HTERT RPE-1 (cell line): ENCODE data around the gene PC.

Experiments
- in situ Hi-C: fragments of 300-500 bp; cut with MboI; formaldehyde crosslinking; loops from 4 replicates; pipeline ENCODE4 v1.14.3; 2020; ENCODE audit warnings: low sequenced_read_pairs

PC gene

DNA sequence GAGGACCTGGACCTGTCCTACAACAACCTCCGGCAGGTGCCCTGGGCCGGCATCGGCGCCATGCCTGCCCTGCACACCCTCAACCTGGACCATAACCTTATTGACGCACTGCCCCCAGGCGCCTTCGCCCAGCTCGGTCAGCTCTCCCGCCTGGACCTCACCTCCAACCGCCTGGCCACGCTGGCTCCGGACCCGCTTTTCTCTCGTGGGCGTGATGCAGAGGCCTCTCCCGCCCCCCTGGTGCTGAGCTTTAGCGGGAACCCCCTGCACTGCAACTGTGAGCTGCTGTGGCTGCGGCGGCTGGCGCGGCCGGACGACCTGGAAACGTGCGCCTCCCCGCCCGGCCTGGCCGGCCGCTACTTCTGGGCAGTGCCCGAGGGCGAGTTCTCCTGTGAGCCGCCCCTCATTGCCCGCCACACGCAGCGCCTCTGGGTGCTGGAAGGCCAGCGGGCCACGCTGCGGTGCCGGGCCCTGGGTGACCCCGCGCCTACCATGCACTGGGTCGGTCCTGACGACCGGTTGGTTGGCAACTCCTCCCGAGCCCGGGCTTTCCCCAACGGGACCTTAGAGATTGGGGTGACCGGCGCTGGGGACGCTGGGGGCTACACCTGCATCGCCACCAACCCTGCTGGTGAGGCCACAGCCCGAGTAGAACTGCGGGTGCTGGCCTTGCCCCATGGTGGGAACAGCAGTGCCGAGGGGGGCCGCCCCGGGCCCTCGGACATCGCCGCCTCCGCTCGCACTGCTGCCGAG lies 99.8 kb downstream of the PC start:
- in situ Hi-C loops, result no loop called here

DNA sequence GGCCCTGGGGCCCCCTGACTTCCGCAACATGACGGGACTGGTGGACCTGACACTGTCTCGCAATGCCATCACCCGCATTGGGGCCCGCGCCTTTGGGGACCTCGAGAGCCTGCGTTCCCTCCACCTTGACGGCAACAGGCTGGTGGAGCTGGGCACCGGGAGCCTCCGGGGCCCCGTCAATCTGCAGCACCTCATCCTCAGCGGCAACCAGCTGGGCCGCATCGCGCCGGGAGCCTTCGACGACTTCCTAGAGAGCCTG lies 100.3 kb downstream of the PC start:
- in situ Hi-C loops, result no loop called here

DNA sequence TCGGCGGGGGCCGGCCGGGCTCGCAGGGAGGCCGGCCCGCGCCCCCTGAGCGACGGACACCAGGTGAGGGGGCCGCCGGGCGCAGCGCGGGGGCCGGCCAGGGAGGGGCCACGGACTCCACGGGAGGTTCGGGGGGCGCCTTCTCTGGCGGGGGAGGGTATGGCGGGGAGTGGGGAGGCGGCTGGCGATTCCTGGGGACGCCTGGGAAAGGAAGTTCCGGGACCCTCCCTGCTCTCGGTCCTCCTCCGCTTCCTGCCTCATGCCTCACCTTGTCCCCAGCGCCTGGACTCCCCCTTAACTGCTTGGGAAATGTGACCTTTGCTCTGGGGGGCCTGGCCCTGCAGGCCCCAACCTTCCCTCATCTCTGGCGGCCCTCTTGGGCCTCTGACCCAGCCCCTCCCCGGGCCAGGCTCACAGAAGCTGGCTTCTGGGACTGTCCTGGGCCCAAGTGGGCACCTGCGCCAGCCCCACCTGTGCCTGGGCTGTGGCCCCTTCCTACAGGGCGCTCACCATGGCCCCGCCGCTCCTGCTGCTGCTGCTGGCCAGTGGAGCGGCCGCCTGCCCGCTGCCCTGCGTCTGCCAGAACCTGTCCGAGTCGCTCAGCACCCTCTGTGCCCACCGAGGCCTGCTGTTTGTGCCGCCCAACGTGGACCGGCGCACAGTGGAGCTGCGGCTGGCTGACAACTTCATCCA lies 100.8 kb downstream of the PC start:
- in situ Hi-C loops, result no loop called here

DNA sequence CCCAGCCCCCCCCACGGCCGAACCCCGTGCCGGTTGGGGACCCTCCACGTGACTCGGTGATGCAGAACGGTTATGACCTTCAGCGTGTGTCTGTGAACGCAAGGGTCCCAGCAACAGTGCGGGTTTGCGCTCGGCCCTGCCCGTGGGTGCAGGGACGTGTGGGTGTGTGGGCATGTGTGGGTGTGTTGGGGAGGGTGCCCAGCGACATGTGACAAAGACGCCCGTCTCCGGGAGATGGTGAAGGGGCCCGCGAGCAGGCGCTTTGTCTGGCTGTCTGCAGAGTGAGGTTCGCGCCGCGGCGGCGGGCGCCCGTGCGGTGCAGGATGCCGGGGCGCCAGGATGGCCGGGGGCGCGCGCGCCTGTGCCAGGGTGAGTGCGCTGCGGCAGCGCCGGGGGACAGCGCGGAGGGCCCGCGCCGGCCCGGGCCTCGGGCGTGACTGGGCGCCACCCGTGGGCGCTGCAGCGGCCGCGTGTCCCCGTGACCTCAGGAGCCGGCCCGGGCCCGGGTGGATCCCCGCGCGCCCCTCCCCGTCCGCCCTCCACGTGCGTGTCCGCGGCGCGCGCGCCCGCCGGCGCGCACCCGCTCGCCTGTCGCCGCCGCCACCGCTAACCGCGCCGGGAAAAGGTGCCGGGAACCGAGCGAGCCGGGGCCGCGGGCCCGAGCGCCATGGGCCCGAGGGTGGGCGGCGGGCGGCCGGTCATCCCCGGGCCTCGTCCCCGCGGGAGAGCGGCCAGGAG lies 101.5 kb downstream of the PC start, which contains the start of gene LRFN4:
Gene LRFN4, plus strand, starts transcription at position 569 of the 738 bp plus-strand sequence. CDS start 681 bp downstream, outside the sequence.
- in situ Hi-C loops, result no loop called here

DNA sequence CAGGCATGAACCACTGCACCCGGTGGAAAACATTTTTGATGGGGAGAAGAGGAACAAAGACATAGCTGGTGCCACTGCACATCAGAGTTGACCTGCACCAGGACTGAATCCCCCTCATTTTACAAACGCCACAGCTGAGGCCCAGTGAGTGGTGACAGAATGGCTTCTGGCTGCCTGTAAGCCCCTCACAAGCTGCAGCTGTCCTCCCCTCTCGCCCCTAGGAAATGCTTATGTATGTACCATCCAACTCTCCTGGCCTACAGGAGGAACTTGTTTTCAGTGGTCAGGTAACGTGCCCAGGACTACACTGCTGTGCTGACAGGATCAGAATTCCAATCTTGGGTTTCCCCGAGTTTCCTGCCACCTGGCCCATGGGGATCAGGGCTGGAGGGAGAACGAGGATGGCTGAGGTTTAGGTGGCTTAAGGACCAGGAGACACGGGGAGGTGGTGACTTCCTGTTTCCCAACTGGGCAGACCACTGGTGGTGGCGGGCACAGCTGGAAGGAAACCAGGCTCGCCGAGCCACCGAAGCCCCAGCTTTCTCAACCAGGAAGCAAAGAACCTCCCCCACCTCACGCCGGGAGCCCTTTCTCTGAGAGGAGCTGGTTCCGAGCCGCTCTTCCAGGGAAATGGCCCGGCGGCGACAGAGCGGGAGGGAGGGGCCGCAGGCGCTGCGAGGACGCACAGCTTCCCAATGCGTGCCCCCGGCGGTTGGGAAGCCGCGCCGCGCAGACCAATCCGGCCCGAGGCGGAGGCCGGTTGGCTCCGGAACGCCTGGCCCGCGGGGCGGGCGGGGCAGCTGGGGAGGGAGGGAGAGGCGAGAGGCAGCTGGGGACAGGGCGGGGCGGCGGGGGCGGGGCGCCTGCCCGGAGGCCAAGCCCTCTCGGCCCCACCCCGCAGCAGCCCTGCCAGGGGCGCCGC lies 102.3 kb downstream of the PC start:
- in situ Hi-C loops, result no loop called here

DNA sequence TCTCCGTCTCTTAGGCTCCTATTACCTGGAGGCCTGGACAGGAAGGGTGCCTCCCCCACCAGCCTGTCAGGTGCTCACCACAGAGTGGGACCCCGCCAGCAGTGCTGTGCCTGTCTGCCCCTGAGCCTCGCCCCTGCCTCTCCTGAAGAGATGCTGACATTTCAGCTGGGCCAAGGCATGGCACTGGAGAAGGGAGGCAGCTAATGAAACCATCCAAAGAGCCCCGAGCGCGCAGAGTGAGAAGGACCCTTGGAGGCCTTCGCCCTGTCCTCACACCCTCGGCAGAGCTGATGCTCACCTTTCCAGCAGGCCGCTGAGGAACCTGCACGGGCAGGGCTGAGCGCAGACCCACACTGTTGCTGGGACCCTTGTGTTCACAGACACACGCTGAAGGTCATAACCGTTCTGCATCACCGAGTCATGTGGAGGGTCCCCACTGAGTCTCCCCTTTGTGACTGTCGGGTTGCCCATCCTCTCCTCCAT lies 103.4 kb downstream of the PC start:
- in situ Hi-C loops, result no loop called here

DNA sequence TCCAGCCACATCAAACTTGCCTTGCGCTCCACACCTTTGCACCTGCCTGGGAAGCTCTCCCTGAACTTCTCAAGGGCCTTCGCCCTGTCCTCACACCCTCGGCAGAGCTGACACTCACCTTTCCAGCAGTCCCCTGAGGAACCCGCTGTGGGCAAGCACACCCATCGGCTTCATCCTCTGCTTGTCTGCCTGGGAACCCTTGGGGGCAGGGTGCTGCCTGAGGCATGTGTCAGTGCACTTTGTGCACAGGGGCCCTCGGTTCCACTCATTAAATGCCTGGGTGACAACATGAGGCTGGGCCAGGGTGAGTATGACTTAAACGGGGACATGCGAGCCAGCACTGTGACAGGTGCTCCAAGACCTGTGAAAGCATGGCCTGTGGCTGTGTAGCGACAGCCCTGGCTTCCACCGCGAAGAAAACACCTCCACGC lies 103.9 kb downstream of the PC start:
- in situ Hi-C loops, result no loop called here

DNA sequence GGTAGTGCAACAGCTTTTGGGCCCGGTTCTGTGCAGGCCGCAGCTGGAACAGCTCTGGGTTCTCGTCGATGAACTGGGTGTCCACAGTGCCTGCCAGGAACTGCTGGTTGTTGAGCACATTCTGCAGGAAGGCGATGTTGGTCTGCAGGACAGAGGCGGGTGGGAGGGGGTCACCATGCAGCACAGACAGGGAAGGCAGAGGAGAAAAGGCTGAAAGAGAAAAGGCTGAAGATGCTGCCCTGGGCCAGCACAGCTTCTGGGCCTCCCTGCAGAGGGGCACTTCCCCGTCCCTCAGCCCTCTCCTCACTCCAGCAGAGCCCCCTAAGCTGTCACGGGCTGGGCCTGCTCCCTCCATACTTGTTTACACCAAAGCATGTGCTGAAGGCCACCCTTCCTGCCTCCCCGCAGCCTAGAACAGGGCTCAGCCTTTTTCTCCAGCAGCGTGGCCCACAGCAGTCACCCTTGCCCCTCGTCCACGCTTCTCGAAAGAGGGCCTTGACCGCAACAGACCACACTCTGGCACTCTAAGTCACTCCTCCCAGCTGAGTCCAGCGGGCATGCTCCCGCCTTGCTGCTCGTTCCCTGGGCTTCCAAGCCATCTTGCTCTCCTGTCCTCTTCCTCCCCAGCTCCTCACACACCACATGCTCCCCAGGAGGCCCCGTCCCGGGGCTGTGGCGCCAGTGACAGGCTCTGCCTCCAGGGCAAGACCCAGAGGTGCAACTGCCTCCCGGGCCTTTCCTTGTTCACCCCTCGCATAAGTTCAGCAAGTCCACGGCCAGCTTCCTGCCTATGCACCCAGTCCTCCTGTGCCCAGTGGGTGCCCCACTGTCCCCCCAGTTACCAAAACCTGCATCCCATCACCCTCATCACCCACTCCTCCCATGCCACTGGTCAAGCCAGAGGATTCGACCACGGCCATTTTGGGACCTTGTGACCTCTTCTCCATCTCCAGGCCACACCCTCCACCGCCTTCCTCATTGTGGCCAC lies 104.6 kb downstream of the PC start:
- in situ Hi-C loops, result no loop called here

DNA sequence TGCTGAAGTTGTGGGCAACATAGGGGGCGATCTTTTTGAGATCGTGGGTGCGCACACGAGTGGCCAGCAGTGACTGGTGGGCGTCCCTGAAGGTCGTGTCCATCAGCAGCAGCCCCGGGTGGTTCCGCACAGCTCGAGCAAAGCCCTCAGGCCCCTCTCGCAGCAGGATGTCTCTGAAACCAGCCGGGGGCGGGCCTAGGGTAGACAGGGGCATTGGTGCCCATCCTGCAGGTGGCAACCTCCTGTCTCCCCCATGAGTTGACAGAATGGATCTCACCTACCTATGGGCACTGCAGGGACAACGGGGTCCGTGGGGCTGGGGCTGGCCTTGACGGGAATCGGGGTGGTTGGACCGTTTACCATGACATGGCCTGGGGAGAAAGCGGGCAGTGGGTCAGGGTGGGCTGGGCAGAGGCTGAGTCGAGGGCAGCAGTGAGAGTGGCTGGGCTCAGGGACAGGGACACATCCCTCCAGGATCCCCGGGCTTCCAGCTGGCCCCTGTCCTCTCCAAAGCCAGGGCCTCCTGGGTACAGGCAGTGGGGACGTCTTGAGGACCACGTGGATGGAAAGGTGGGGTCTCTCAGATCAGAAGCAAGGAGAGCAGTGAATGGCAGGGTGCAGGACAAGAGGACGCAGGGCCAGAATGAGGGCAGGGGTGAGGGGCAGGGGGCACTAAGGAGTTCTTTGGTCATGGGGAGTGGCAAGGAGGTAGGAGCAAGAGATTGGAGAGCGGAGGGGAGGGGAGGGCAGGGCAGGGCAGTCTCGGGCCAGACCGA lies 105.5 kb downstream of the PC start:
- in situ Hi-C loops, result no loop called here

DNA sequence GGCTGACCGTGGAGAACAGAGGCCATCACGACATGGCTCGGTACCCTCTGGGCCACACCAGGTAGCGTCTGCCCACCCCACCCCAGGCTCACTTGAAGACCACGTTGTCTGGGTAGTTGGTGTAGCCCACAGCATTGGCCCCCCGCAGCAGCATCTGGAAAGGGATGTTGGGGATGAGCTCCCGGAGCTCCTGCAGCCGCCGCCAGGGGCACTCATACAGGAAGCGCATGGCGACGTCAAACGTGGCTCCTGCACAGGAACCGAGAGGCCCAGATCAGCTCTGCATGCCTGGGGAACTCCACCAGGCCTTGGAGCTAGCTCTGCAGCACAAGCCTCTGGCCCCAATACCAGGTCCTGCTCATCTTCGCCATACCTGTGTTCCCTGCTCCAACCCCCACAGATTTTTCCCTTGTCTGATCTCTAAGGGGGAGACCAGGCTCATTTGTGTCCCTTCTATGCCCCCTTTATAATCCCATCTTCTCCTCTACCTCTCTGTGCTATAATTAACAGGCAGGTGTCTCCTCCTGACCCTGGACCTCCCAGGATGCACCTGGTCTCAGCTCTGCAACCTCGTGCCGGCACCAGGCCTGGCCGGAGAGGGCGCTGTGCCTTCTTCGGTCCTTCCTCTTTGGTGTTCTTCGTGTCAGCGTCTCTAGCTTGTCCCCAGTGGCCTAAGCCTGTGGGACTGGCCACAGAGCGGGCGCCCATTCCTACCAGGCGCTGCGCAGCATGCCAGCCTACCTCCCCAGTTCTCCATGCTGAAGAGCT lies 106.3 kb downstream of the PC start:
- in situ Hi-C loops, result no loop called here

DNA sequence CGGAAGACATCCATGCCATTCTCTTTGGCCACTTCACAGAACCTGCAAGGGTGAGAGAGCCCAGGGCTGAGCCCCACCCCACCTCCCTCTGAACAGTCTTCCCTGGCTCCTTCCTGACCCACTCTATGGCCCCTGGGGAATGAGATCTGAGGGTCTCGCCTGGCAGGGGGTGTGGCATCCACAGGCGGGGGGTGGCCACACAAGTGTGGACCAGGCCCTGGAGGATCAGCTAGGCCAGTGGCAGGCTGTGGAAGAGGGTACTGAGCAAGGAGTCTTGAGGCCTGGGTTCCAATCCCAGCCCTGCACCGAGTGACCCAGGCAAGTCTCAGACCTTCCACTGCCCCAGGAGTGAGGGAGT lies 107.0 kb downstream of the PC start:
- in situ Hi-C loops, result no loop called here

DNA sequence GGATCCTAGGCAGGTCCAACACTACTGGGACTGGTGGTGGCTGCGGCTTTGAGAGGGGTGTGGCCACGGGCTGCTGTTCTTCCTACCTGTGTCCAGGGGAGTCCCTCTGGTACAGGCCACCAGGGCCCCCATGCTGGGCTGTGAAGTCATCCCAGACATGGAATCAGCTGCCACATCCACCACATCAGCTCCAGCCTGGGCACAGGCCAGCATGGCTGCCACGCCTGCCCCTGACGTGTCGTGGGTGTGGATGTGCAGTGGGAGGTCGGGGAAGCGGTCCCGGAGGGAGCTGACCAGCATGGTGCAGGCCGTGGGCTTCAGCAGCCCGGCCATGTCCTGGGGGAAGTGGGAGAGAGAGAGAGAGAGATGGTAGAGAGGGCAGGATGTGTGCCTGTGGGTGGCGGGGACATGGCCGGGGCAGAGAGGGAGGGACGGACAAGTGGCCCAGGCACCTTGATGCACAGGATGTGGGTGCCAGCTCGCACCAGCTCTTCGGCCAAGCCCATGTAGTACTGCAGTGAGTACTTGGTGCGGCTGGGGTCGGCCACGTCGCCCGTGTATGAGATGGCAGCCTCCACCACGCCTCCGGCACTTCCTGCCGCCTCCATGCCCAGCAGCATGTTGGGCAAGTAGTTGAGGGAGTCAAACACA lies 107.5 kb downstream of the PC start:
- in situ Hi-C loops, result no loop called here

DNA sequence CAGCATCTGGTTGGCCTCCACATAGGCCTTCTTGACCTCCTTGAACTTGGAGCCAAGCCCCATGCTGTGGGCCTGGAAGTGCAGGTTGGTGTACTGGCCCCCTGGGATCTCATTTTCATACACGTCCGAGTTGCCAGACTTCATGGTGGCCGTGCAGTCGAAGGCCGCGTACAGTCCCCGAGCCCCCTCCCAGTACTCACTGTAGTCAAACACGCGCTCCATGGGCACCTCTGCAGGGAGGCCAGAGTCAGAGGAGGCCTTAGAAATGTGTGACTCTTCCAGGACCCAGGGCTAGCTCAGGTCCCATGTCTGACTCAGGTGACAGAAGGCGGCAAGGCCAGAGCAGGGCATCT lies 108.0 kb downstream of the PC start:
- in situ Hi-C loops, result no loop called here

DNA sequence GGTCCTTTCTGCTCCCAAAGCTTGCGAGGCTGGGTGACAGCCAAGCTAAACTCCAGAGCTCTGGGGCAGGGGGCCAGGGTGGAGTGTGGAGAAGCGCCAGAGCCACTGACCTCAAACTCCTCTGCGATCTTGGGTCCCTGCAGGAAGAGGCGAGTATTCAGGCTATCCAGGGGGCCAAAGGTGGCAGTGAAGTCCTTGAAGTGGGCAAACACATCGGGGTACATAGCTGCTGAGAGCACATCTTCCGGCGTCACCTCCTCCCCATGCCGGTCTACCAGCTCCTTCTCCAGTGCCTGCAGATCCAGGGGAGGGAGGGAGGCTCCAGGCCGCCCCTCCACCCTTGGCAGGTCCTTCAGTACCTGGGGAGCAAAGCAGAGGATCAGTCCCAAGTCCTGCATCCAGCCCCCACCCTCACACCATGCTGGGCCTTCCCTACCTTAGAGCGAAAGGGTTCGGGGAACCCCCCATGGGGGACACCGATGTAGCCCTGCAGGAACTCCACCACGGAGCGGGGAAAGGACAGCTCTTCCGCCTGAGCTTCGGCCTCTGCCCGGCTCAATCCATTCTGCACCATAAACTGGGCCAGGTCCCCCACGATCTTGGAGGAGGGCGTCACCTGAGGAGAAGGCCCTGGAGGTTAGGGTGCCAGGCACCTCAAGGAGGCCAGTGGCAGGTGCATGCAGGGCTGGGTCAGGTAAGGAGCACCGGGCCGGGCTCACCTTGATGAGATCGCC lies 108.5 kb downstream of the PC start:
- in situ Hi-C loops, result no loop called here

DNA sequence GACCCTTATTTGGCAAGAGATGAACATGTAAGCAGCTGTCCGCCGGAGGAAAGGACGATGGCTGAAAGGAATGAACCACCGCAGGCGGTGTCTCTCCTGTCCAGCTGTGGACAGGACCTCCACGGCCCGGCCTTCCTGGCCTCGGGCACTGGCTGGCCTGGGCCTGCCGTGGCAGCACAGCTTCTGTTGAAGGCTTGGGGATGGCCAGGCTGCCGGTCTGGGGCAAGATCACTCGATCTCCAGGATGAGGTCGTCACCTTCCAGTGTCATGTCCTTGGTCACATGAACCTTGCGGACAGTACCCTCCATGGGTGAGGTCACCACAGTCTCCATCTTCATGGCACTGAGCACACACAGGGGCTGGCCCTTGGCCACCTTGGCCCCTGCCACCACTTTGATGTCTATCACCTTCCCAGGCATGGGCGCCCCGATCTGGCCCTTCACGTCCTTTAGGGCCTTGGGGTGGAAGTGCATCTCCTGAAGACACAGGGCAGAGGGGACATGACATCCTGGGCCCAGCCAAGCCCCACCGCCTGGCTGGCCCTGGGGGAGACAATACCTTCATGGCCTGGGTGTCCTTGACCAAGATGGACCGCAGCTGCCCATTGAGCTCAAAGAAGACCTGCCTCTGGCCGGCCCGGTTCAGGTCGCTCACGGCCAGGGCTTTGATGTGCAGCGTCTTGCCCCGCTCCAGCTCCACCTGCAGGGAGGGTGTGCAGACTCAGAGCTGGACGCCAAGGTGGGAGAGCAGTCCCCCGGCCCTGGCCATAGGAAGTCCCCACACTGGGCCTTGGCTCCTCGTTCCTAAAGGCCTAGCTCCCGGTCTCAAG lies 109.3 kb downstream of the PC start:
- in situ Hi-C loops, result no loop called here
